ENCODE results near the gene RNF213. TPM values are rescaled to one million over a fixed set of nuclear protein-coding genes. Genes with fewer than 3 reads are reported as not detected.

The RNF213 gene
- polyA plus RNA-seq, 1 of the 3 experiments (the other 2 are of a cell fraction) = 57.5 TPM

GRCh38 chr17:80320496-80320895 is 59.8 kb downstream of the RNF213 start:
- Histone ChIP-seq H3K27ac (ENCODE audit: low read depth in 2 of 2, low read length in 1 of 2) (no peak overlapping the region), H4K20me1 (ENCODE audit: insufficient read depth) (peaks cover 9% of the 10 kb centered on the region), H3K36me3 (replicated peaks in 1 of 2; ENCODE audit: control insufficient read depth in 1 of 2, insufficient read depth in 2 of 2, low read length in 1 of 2) (peaks cover 65 to 67% of the 10 kb centered on the region in 2 experiments), H3K27me3 (ENCODE audit: insufficient read depth) (no peaks in the 10 kb centered on the region), H3K79me2 (ENCODE audit: insufficient read depth) (no peaks in the 10 kb centered on the region), H2AFZ (ENCODE audit: low read depth) (no peak overlapping the region), H3K9me2 (no peaks in the 10 kb centered on the region), H3K9me3 (no peaks in the 10 kb centered on the region), H3F3A (replicated peaks; ENCODE audit: insufficient read depth) (peaks cover 7% of the 10 kb centered on the region), H3K9ac (no peak overlapping the region), H3K4me3 (ENCODE audit: low read depth in 2 of 2, low read length in 1 of 2) (no peak overlapping the region), H3K4me2 (no peak overlapping the region), H3K4me1 (ENCODE audit: control insufficient read depth in 1 of 2, insufficient read depth in 2 of 2, low read depth in 1 of 2, low read length in 1 of 2) (no peaks in the 10 kb centered on the region)
- 97% methylated on average over 15 of the region's 15 CpGs for WGBS (ENCODE audit: low lambda C conversion rate)
- no peak for DNase-seq
- POLR2A ChIA-PET = no interaction called here
- TF ChIP-seq SIN3A (IDR thresholded peaks at IDR 0.05; ENCODE audit: borderline replicate concordance, low read depth, low read length) (no peak), FOXJ3 (CRISPR knock-in tag; IDR thresholded peaks at IDR 0.05) (no peak), SMC3 (IDR thresholded peaks at IDR 0.05; ENCODE audit: low read depth, low read length) (no peak), MEF2A (IDR thresholded peaks at IDR 0.05; ENCODE audit: borderline replicate concordance, low read depth) (no peak), NRF1 (IDR thresholded peaks at IDR 0.05; ENCODE audit: low read depth, low read length) (no peak), NFIC (IDR thresholded peaks at IDR 0.05; ENCODE audit: borderline replicate concordance) (no peak), CHD2 (IDR thresholded peaks at IDR 0.05; ENCODE audit: low read length, partially characterized antibody) (no peak), RFX5 (IDR thresholded peaks at IDR 0.05; ENCODE audit: low read length) (no peak), EZH2phosphoT487 (IDR thresholded peaks at IDR 0.05; ENCODE audit: borderline replicate concordance, low read depth) (no peak)
- CTCF ChIA-PET = no interaction called here

- WGBS (ENCODE audit: low lambda C conversion rate) = 92% methylated on average over 1 of the region's 1 CpG
- Histone ChIP-seq H3K9ac (no peak overlapping the region), H3K4me1 (ENCODE audit: control insufficient read depth in 1 of 2, insufficient read depth in 2 of 2, low read depth in 1 of 2, low read length in 1 of 2) (no peaks in the 10 kb centered on the region), H4K20me1 (ENCODE audit: insufficient read depth) (no peaks in the 10 kb centered on the region), H3F3A (replicated peaks; ENCODE audit: insufficient read depth) (no peaks in the 10 kb centered on the region), H3K9me2 (no peaks in the 10 kb centered on the region), H3K4me3 (ENCODE audit: low read depth in 2 of 2, low read length in 1 of 2) (no peak overlapping the region), H3K36me3 (replicated peaks in 1 of 2; ENCODE audit: control insufficient read depth in 1 of 2, insufficient read depth in 2 of 2, low read length in 1 of 2) (peaks cover 68 to 73% of the 10 kb centered on the region in 2 experiments), H3K27ac (ENCODE audit: low read depth in 2 of 2, low read length in 1 of 2) (no peak overlapping the region), H3K4me2 (no peak overlapping the region), H2AFZ (ENCODE audit: low read depth) (no peak overlapping the region), H3K9me3 (no peaks in the 10 kb centered on the region), H3K79me2 (ENCODE audit: insufficient read depth) (no peaks in the 10 kb centered on the region), H3K27me3 (ENCODE audit: insufficient read depth) (no peaks in the 10 kb centered on the region)
- CTCF ChIA-PET = interaction anchor here (1.7 kb wide), 1 partner anchor 39 kb away, joined by 4 read pairs; no protein-coding TSS in a partner anchor
- DNase-seq = no peak
- POLR2A ChIA-PET = no interaction called here
- no peak for TF ChIP-seq CTCF (IDR thresholded peaks at IDR 0.05)
Measured at GRCh38 chr17:80322864-80323263, 62.2 kb downstream of the RNF213 start.

- no peak overlapping the region for H3K4me2 ChIP-seq
- H3K4me1 ChIP-seq (ENCODE audit: control insufficient read depth in 1 of 2, insufficient read depth in 2 of 2, low read depth in 1 of 2, low read length in 1 of 2) = no peaks in the 10 kb centered on the region
- no peaks in the 10 kb centered on the region for H3F3A ChIP-seq (replicated peaks; ENCODE audit: insufficient read depth)
- no peak for DNase-seq
- H4K20me1 ChIP-seq (ENCODE audit: insufficient read depth) = no peaks in the 10 kb centered on the region
- CTCF ChIA-PET = no interaction called here
- H3K9ac ChIP-seq = no peak overlapping the region
- WGBS (ENCODE audit: low lambda C conversion rate) = 94% methylated on average over 3 of the region's 3 CpGs
- POLR2A ChIA-PET = no interaction called here
- no peak overlapping the region for H2AFZ ChIP-seq (ENCODE audit: low read depth)
- peaks cover 76 to 79% of the 10 kb centered on the region in 2 experiments for H3K36me3 ChIP-seq (replicated peaks in 1 of 2; ENCODE audit: control insufficient read depth in 1 of 2, insufficient read depth in 2 of 2, low read length in 1 of 2)
- H3K27me3 ChIP-seq (ENCODE audit: insufficient read depth) = no peaks in the 10 kb centered on the region
- H3K9me2 ChIP-seq = no peaks in the 10 kb centered on the region
- H3K79me2 ChIP-seq (ENCODE audit: insufficient read depth) = no peaks in the 10 kb centered on the region
- H3K4me3 ChIP-seq (ENCODE audit: low read depth in 2 of 2, low read length in 1 of 2) = no peak overlapping the region
- no peak overlapping the region for H3K27ac ChIP-seq (ENCODE audit: low read depth in 2 of 2, low read length in 1 of 2)
- H3K9me3 ChIP-seq = no peaks in the 10 kb centered on the region
- no peak for TF ChIP-seq TCF12 (IDR thresholded peaks at IDR 0.05)
- no peak for TF ChIP-seq POLR2AphosphoS5 (IDR thresholded peaks at IDR 0.05; ENCODE audit: low read depth, low read length)
- TF ChIP-seq USF2 (IDR thresholded peaks at IDR 0.05; ENCODE audit: borderline replicate concordance, low read depth, low read length) = no peak
- TF ChIP-seq TAF1 (IDR thresholded peaks at IDR 0.05; ENCODE audit: borderline replicate concordance, low read depth, low read length) = no peak
- TF ChIP-seq YY1 (IDR thresholded peaks at IDR 0.05; ENCODE audit: low read depth) = no peak
- TF ChIP-seq CHD2 (IDR thresholded peaks at IDR 0.05; ENCODE audit: low read length, partially characterized antibody) = no peak
- TF ChIP-seq FOSL2 (IDR thresholded peaks at IDR 0.05; ENCODE audit: borderline replicate concordance, low read depth) = no peak
- no peak for TF ChIP-seq PBX3 (IDR thresholded peaks at IDR 0.05)
- no peak for TF ChIP-seq RAD21 (IDR thresholded peaks at IDR 0.05; ENCODE audit: low read length)
- no peak for TF ChIP-seq FOXJ3 (CRISPR knock-in tag; IDR thresholded peaks at IDR 0.05)
- TF ChIP-seq NFIC (IDR thresholded peaks at IDR 0.05; ENCODE audit: borderline replicate concordance) = no peak
- no peak for TF ChIP-seq RCOR1 (IDR thresholded peaks at IDR 0.05; ENCODE audit: low read length)
- no peak for TF ChIP-seq NRF1 (IDR thresholded peaks at IDR 0.05; ENCODE audit: low read depth, low read length)
Measured at GRCh38 chr17:80323982-80324381, 63.3 kb downstream of the RNF213 start.

Data from SK-N-SH (cell line).